ENCODE measurements around the gene FZD4.
"Not testable (repeated sequence)": the region's sequence is repeated elsewhere in the genome, so short reads cannot be mapped to it uniquely, and the experiment has no call there.

The FZD4 gene

GRCh38 chr11:86955361-86956120 lies at the start of gene FZD4:
FZD4 (minus strand) TSS chr11:86955395; CDS start chr11:86955085, 310 bp downstream.
- peak; percentile 80 for DNase-seq (ENCODE audit: low read depth)

- not testable (repeated sequence) for DNase-seq (ENCODE audit: low read depth)
These were observed 49.1 kb upstream of the FZD4 start for GRCh38 chr11:87004281-87004680.

- no peak for DNase-seq (ENCODE audit: low read depth)
These were observed 47.7 kb upstream of the FZD4 start for GRCh38 chr11:87002918-87003317.

- DNase-seq (ENCODE audit: low read depth): no peak
These were observed 44.9 kb upstream of the FZD4 start for GRCh38 chr11:86999859-87000753.

GRCh38 chr11:86999388-86999787 lies 44.2 kb upstream of the FZD4 start:
- no peak for DNase-seq (ENCODE audit: low read depth)

- no peak for DNase-seq (ENCODE audit: low read depth)
These were observed 41.9 kb upstream of the FZD4 start for GRCh38 chr11:86996953-86997570.

GRCh38 chr11:86993031-86993430 lies 37.8 kb upstream of the FZD4 start:
- DNase-seq (ENCODE audit: low read depth): no peak

- DNase-seq (ENCODE audit: low read depth): not testable (repeated sequence)
These were observed 37.1 kb upstream of the FZD4 start for GRCh38 chr11:86992340-86992739.

GRCh38 chr11:86991341-86991740 lies 36.1 kb upstream of the FZD4 start:
- no peak for DNase-seq (ENCODE audit: low read depth)

GRCh38 chr11:86990515-86990914 lies 35.3 kb upstream of the FZD4 start:
- DNase-seq (ENCODE audit: low read depth): no peak

GRCh38 chr11:86990031-86990430 lies 34.8 kb upstream of the FZD4 start:
- no peak for DNase-seq (ENCODE audit: low read depth)

GRCh38 chr11:86988351-86988881 lies 33.2 kb upstream of the FZD4 start:
- no peak for DNase-seq (ENCODE audit: low read depth)

GRCh38 chr11:86987679-86988078 lies 32.5 kb upstream of the FZD4 start:
- DNase-seq (ENCODE audit: low read depth): no peak

- no peak for DNase-seq (ENCODE audit: low read depth)
These were observed 29.5 kb upstream of the FZD4 start for GRCh38 chr11:86984701-86985100.

GRCh38 chr11:86983021-86983488 lies 27.9 kb upstream of the FZD4 start:
- no peak for DNase-seq (ENCODE audit: low read depth)

- DNase-seq (ENCODE audit: low read depth): no peak
These were observed 26.8 kb upstream of the FZD4 start for GRCh38 chr11:86981777-86982540.

- DNase-seq (ENCODE audit: low read depth): no peak
These were observed 25.0 kb upstream of the FZD4 start for GRCh38 chr11:86980086-86980796.

GRCh38 chr11:86978756-86979608 lies 23.8 kb upstream of the FZD4 start:
- DNase-seq (ENCODE audit: low read depth): no peak

- DNase-seq (ENCODE audit: low read depth): no peak
These were observed 23.1 kb upstream of the FZD4 start for GRCh38 chr11:86978247-86978646.
